OCI-LY3 (cell line): Measurements from ENCODE around the gene GDPD4.

Source experiments
- H2AFZ ChIP-seq: fragments of 200-600, 300-600 bp; shearing (Covaris generic); 2 replicates; pipeline ENCODE4 v1.6.0; 2014; ENCODE audit warnings: antibody characterized with exemption, low read depth, low read length
- H3K27ac ChIP-seq: fragments of 200-600, 300-600 bp; sonication (generic); 2 replicates; pipeline ENCODE4 v1.5.1; 2014; ENCODE audit warnings: mild to moderate bottlenecking, low read length, moderate library complexity, mixed read lengths
- H3K27me3 ChIP-seq: fragments of 200-600, 300-600 bp; sonication (generic); 2 replicates; pipeline ENCODE4 v1.6.1; 2014; ENCODE audit warnings: low read depth, low read length, mixed read lengths
- H3K36me3 ChIP-seq: fragments of 200-600, 300-600 bp; sonication (generic); replicated peaks from 2 replicates; pipeline ENCODE3; 2014; ENCODE audit warnings: low read depth, low read length, mixed read lengths
- H3K4me1 ChIP-seq: fragments of 300-600, 200-600 bp; sonication (generic); 2 replicates; pipeline ENCODE4 v1.6.1; 2014; ENCODE audit warnings: low read length, mixed read lengths
- H3K4me2 ChIP-seq: fragments of 200-600, 300-600 bp; sonication (generic); 2 replicates; pipeline ENCODE4 v1.6.1; 2014; ENCODE audit warnings: low read length, mixed read lengths
- H3K4me3 ChIP-seq: fragments of 300-600, 200-600 bp; sonication (generic); 2 replicates; pipeline ENCODE4 v1.5.1; 2014; ENCODE audit warnings: antibody characterized with exemption, mild to moderate bottlenecking, low read length, moderate library complexity
- H3K79me2 ChIP-seq: fragments of 300-600, 200-600 bp; shearing (Covaris generic); 2 replicates; pipeline ENCODE4 v1.6.1; 2014; ENCODE audit warnings: mild to moderate bottlenecking, low read length, mixed read lengths
- H3K9ac ChIP-seq: fragments of 300-600, 200-600 bp; shearing (Covaris generic); 2 replicates; pipeline ENCODE4 v1.6.0; 2014; ENCODE audit warnings: mild to moderate bottlenecking, low read length, moderate library complexity
- H3K9me3 ChIP-seq: fragments of 200-600, 300-600 bp; shearing (Covaris generic); 2 replicates; pipeline ENCODE4 v1.6.1; 2014; ENCODE audit warnings: low read length, mixed read lengths; ENCODE audit not compliant: insufficient read depth
- H4K20me1 ChIP-seq: fragments of 200-600, 300-600 bp; sonication (generic); 2 replicates; pipeline ENCODE4 v1.6.1; 2016; ENCODE audit warnings: low read length, mixed read lengths; ENCODE audit not compliant: insufficient read depth
- EZH2phosphoT487 ChIP-seq: fragments of 200-600 bp; shearing (Covaris generic); IDR thresholded peaks from 2 replicates; pipeline ENCODE4 v1.6.1; 2018; ENCODE audit warnings: antibody characterized with exemption, mixed run types, low read depth
- TF ChIP-seq, protein P1 (sequence below): fragments of 200-600, 300-600 bp; sonication (generic); IDR thresholded peaks from 2 replicates; pipeline ENCODE4 v1.5.1; 2014; ENCODE audit warnings: antibody characterized with exemption, low read length, low read depth

GDPD4 gene

GRCh38 chr11:77269484-77270123, 31.9 kb downstream of the GDPD4 start:
- no peaks in the 10 kb centered on the region for H3K4me1 ChIP-seq
- TF ChIP-seq, protein P1, sequence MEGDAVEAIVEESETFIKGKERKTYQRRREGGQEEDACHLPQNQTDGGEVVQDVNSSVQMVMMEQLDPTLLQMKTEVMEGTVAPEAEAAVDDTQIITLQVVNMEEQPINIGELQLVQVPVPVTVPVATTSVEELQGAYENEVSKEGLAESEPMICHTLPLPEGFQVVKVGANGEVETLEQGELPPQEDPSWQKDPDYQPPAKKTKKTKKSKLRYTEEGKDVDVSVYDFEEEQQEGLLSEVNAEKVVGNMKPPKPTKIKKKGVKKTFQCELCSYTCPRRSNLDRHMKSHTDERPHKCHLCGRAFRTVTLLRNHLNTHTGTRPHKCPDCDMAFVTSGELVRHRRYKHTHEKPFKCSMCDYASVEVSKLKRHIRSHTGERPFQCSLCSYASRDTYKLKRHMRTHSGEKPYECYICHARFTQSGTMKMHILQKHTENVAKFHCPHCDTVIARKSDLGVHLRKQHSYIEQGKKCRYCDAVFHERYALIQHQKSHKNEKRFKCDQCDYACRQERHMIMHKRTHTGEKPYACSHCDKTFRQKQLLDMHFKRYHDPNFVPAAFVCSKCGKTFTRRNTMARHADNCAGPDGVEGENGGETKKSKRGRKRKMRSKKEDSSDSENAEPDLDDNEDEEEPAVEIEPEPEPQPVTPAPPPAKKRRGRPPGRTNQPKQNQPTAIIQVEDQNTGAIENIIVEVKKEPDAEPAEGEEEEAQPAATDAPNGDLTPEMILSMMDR: no peak
- no peak for TF ChIP-seq EZH2phosphoT487
- no peak overlapping the region for H3K4me3 ChIP-seq
- H2AFZ ChIP-seq: no peak overlapping the region
- H4K20me1 ChIP-seq: no peaks in the 10 kb centered on the region
- no peak overlapping the region for H3K4me2 ChIP-seq
- no peaks in the 10 kb centered on the region for H3K27me3 ChIP-seq
- no peak overlapping the region for H3K27ac ChIP-seq
- H3K79me2 ChIP-seq: no peaks in the 10 kb centered on the region
- H3K9ac ChIP-seq: no peak overlapping the region
- H3K9me3 ChIP-seq: no peaks in the 10 kb centered on the region
- H3K36me3 ChIP-seq: no peaks in the 10 kb centered on the region

- H4K20me1 ChIP-seq: no peaks in the 10 kb centered on the region
- no peak overlapping the region for H2AFZ ChIP-seq
- no peak overlapping the region for H3K9ac ChIP-seq
- H3K4me1 ChIP-seq: no peaks in the 10 kb centered on the region
- H3K4me2 ChIP-seq: no peak overlapping the region
- TF ChIP-seq EZH2phosphoT487: no peak
- TF ChIP-seq, protein P1: no peak
- no peak overlapping the region for H3K4me3 ChIP-seq
- H3K27me3 ChIP-seq: no peaks in the 10 kb centered on the region
- no peaks in the 10 kb centered on the region for H3K36me3 ChIP-seq
- no peak overlapping the region for H3K27ac ChIP-seq
- H3K9me3 ChIP-seq: no peaks in the 10 kb centered on the region
- no peaks in the 10 kb centered on the region for H3K79me2 ChIP-seq
These were observed 33.5 kb downstream of the GDPD4 start for GRCh38 chr11:77267962-77268361.

- TF ChIP-seq, protein P1: no peak
- no peak for TF ChIP-seq EZH2phosphoT487
- no peaks in the 10 kb centered on the region for H3K27me3 ChIP-seq
- H3K4me1 ChIP-seq: no peaks in the 10 kb centered on the region
- no peak overlapping the region for H3K4me2 ChIP-seq
- no peaks in the 10 kb centered on the region for H4K20me1 ChIP-seq
- no peak overlapping the region for H3K9ac ChIP-seq
- H3K36me3 ChIP-seq: no peaks in the 10 kb centered on the region
- no peaks in the 10 kb centered on the region for H3K79me2 ChIP-seq
- no peak overlapping the region for H2AFZ ChIP-seq
- no peak overlapping the region for H3K4me3 ChIP-seq
- no peak overlapping the region for H3K27ac ChIP-seq
- H3K9me3 ChIP-seq: 0 out of 2 replicates have a peak, but pooled peaks cover 3% of the 10 kb centered on the region
These were observed 34.7 kb downstream of the GDPD4 start for GRCh38 chr11:77266766-77267165.

- H3K9ac ChIP-seq: no peak overlapping the region
- no peaks in the 10 kb centered on the region for H3K36me3 ChIP-seq
- H3K79me2 ChIP-seq: no peaks in the 10 kb centered on the region
- H3K27me3 ChIP-seq: no peaks in the 10 kb centered on the region
- no peak for TF ChIP-seq EZH2phosphoT487
- TF ChIP-seq, protein P1: no peak
- H3K4me1 ChIP-seq: no peaks in the 10 kb centered on the region
- no peak overlapping the region for H3K4me2 ChIP-seq
- H3K4me3 ChIP-seq: no peak overlapping the region
- H2AFZ ChIP-seq: no peak overlapping the region
- 0 out of 2 replicates have a peak, but pooled peaks cover 7% of the 10 kb centered on the region for H3K9me3 ChIP-seq
- H4K20me1 ChIP-seq: no peaks in the 10 kb centered on the region
- H3K27ac ChIP-seq: no peak overlapping the region
These were observed 38.7 kb downstream of the GDPD4 start for GRCh38 chr11:77262803-77263202.
